Caco-2 (cell line): Measurements from ENCODE around the gene SMYD3. TPM values are rescaled to one million over a fixed set of nuclear protein-coding genes. Genes with fewer than 3 reads are reported as not detected.

Experiments
- BruUV-seq: library from RNA; stranded (reverse); fragments of 400-500 nt; replicated peaks from 2 replicates; lab custom pipeline; 2021; lab: Mats Ljungman, UMichigan
- CTCF ChIA-PET: fragments of 300-600 bp; sonication (Branson Sonifier 250); formaldehyde crosslinking; loops from one replicate; lab custom pipeline; 2022; ENCODE audit warnings: antibody characterized with exemption; lab: Charles Lee
- POLR2A ChIA-PET: fragments of 300-600 bp; sonication (Branson Sonifier 250); formaldehyde crosslinking; loops from one replicate; lab custom pipeline; 2022; ENCODE audit warnings: antibody characterized with exemption; lab: Charles Lee
- DNase-seq, 2 experiments: peaks; one replicate each; pipeline versions ENCODE4 v3.0.0 to v3.0.0-alpha.2; 2020 to 2022
- H3K27me3 ChIP-seq: replicated peaks from 2 replicates; pipeline ENCODE4 v1.6.0; 2011; ENCODE audit warnings: low read length; ENCODE audit not compliant: control insufficient read depth, insufficient read depth
- H3K36me3 ChIP-seq: 2 replicates; pipeline ENCODE4 v1.5.1; 2011; ENCODE audit warnings: low read length; ENCODE audit not compliant: control insufficient read depth, insufficient read depth
- H3K4me1 ChIP-seq: fragments of 250-450 bp; sonication (Bioruptor Pico); 2 replicates; pipeline ENCODE4 v1.5.1; 2020; ENCODE audit warnings: mild to moderate bottlenecking
- H3K4me3 ChIP-seq: 2 replicates; pipeline ENCODE4 v1.5.1; 2011; ENCODE audit warnings: low read depth, mild to moderate bottlenecking, control low read depth, low read length
- H3K9me3 ChIP-seq: fragments of 250-450 bp; sonication (Bioruptor Pico); 2 replicates; pipeline ENCODE4 v1.5.1; 2020; ENCODE audit warnings: mild to moderate bottlenecking, moderate library complexity
- H3K27ac Mint-ChIP-seq: one replicate; pipeline ENCODE4 v1.8.0; 2022; ENCODE audit warnings: mixed read lengths; ENCODE audit not compliant: unreplicated experiment
- H3K27me3 Mint-ChIP-seq: one replicate; pipeline ENCODE4 v1.8.0; 2022; ENCODE audit warnings: mixed read lengths; ENCODE audit not compliant: insufficient read depth, unreplicated experiment
- H3K36me3 Mint-ChIP-seq: one replicate; pipeline ENCODE4 v1.8.0; 2022; ENCODE audit warnings: mild to moderate bottlenecking, mixed read lengths; ENCODE audit not compliant: insufficient read depth, unreplicated experiment
- H3K4me1 Mint-ChIP-seq: one replicate; pipeline ENCODE4 v1.8.0; 2022; ENCODE audit warnings: low read depth, mixed read lengths; ENCODE audit not compliant: unreplicated experiment
- H3K4me3 Mint-ChIP-seq: one replicate; pipeline ENCODE4 v1.8.0; 2022; ENCODE audit warnings: mild to moderate bottlenecking, moderate library complexity, mixed read lengths; ENCODE audit not compliant: unreplicated experiment
- H3K9me3 Mint-ChIP-seq: one replicate; pipeline ENCODE4 v1.8.0; 2022; ENCODE audit warnings: mixed read lengths; ENCODE audit not compliant: unreplicated experiment
- CTCF ChIP-seq, 2 experiments: fragments of 200-600 bp in 1 of 2; IDR thresholded peaks; 1 replicate in 1 of 2; 2 replicates in 1 of 2; pipeline versions ENCODE4 v1.5.1 to v1.8.0; 2011 to 2022; ENCODE audit warnings: antibody characterized with exemption in 1 of 2, control low read depth in 1 of 2, inconsistent platforms in 1 of 2, low read depth in 1 of 2, low read length in 1 of 2, mild to moderate bottlenecking in 1 of 2, moderate library complexity in 1 of 2; ENCODE audit not compliant: insufficient read depth in 1 of 2, severe bottlenecking in 1 of 2, unreplicated experiment in 1 of 2
- intact Hi-C: fragments of 100-400 bp; cut with micrococcal nuclease; formaldehyde crosslinking; loops from one replicate; pipeline ENCODE4 v1.10.0; 2022; ENCODE audit not compliant: unreplicated experiment
- total RNA-seq: library from RNA; stranded (reverse); gene quantifications from 2 replicates; pipeline ENCODE4 v1.2.3, GENCODE V29; 2022

The SMYD3 gene
- total RNA-seq, 1 experiment from 2014 or later = 33.0 TPM

- H3K9me3 Mint-ChIP-seq = no peaks in the 10 kb centered on the region
- no peaks in the 10 kb centered on the region for H3K36me3 Mint-ChIP-seq
- no peak overlapping the region for H3K27ac Mint-ChIP-seq
- intact Hi-C loops = no loop called here
- Histone ChIP-seq H3K4me3 (no peak overlapping the region), H3K4me1 (no peaks in the 10 kb centered on the region), H3K27me3 (no peaks in the 10 kb centered on the region), H3K36me3 (no peaks in the 10 kb centered on the region), H3K9me3 (no peaks in the 10 kb centered on the region; the same call in 1 of the 2 replicates)
- no peaks in the 10 kb centered on the region for H3K4me1 Mint-ChIP-seq
- no peak for TF ChIP-seq CTCF (IDR thresholded peaks at IDR 0.05; ENCODE audit: insufficient read depth in 1 of 2, low read depth in 1 of 2, low read length in 1 of 2, severe bottlenecking in 1 of 2, unreplicated experiment in 1 of 2)
- ChIA-PET CTCF (no interaction called here), POLR2A (no interaction called here)
- DNase-seq = no peak
- no peak overlapping the region for H3K4me3 Mint-ChIP-seq
- no TSS peak for BruUV-seq
- H3K27me3 Mint-ChIP-seq = no peaks in the 10 kb centered on the region
Observed at GRCh38 chr1:245939756-245940345, 567.2 kb downstream of the SMYD3 start.

- no peak overlapping the region for H3K27ac Mint-ChIP-seq
- ChIA-PET POLR2A (no interaction called here), CTCF (no interaction called here)
- no peak for DNase-seq
- H3K27me3 Mint-ChIP-seq = no peaks in the 10 kb centered on the region
- Histone ChIP-seq H3K4me1 (no peaks in the 10 kb centered on the region), H3K36me3 (no peaks in the 10 kb centered on the region), H3K4me3 (no peak overlapping the region), H3K27me3 (no peaks in the 10 kb centered on the region), H3K9me3 (no peaks in the 10 kb centered on the region)
- intact Hi-C loops = no loop called here
- no peaks in the 10 kb centered on the region for H3K4me1 Mint-ChIP-seq
- no peak for TF ChIP-seq CTCF (IDR thresholded peaks at IDR 0.05; ENCODE audit: insufficient read depth in 1 of 2, low read depth in 1 of 2, low read length in 1 of 2, severe bottlenecking in 1 of 2, unreplicated experiment in 1 of 2)
- H3K36me3 Mint-ChIP-seq = no peaks in the 10 kb centered on the region
- no TSS peak for BruUV-seq
- no peak overlapping the region for H3K4me3 Mint-ChIP-seq
- H3K9me3 Mint-ChIP-seq = no peaks in the 10 kb centered on the region
Observed at GRCh38 chr1:245938046-245938435, 569.0 kb downstream of the SMYD3 start.

GRCh38 chr1:245937316-245938045 is 569.6 kb downstream of the SMYD3 start:
- CTCF ChIA-PET = no interaction called here

More at GRCh38 chr1:245937316-245938045, 569.6 kb downstream of the SMYD3 start:
- BruUV-seq = no TSS peak
- no peaks in the 10 kb centered on the region for H3K36me3 Mint-ChIP-seq
- no peak for TF ChIP-seq CTCF (IDR thresholded peaks at IDR 0.05; ENCODE audit: insufficient read depth in 1 of 2, low read depth in 1 of 2, low read length in 1 of 2, severe bottlenecking in 1 of 2, unreplicated experiment in 1 of 2)
- no peaks in the 10 kb centered on the region for H3K9me3 Mint-ChIP-seq
- Histone ChIP-seq H3K4me3 (no peak overlapping the region), H3K27me3 (no peaks in the 10 kb centered on the region), H3K4me1 (no peaks in the 10 kb centered on the region), H3K36me3 (no peaks in the 10 kb centered on the region), H3K9me3 (no peaks in the 10 kb centered on the region)
- H3K4me1 Mint-ChIP-seq = no peaks in the 10 kb centered on the region
- no peaks in the 10 kb centered on the region for H3K27me3 Mint-ChIP-seq
- DNase-seq = no peak
- no peak overlapping the region for H3K27ac Mint-ChIP-seq
- intact Hi-C loops = no loop called here
- POLR2A ChIA-PET = no interaction called here
- H3K4me3 Mint-ChIP-seq = no peak overlapping the region
